ENCODE measurements around the gene AAK1. TPM values are rescaled to one million over a fixed set of nuclear protein-coding genes. Genes with fewer than 3 reads are reported as not detected.

Gene AAK1
- total and polyA plus RNA-seq, 4 donors, result 10.0 to 56.2 (median 27.3) TPM

DNA sequence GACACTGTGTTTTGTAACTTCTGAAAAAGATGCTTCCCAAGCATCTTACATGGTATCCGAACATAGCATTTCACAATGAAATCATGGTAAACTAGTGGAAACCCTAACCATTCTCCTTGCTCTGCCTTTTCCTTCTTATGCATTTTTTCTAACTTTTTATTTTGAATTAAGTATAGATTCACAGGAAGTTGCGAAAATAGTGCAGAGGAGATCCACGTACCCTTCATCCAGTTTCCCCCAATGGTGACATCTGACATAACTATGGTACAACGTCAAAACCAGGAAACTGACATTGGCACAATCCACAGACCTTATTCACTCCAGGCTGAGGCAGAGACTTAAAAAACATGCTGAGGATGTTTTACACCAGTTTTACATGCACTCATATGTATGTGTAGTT lies 38.3 kb downstream of the AAK1 start:
- peaks cover 0 to 46% (median 0%) of the 10 kb centered on the region in 5 donors for H3K4me1 ChIP-seq (ENCODE audit: control insufficient read depth in 5 of 5, insufficient read depth in 5 of 5, low read length in 5 of 5)
- no peaks in the 10 kb centered on the region for H3K36me3 ChIP-seq (ENCODE audit: control insufficient read depth in 4 of 4, insufficient read depth in 4 of 4, low read length in 4 of 4)
- TF ChIP-seq, protein P1, sequence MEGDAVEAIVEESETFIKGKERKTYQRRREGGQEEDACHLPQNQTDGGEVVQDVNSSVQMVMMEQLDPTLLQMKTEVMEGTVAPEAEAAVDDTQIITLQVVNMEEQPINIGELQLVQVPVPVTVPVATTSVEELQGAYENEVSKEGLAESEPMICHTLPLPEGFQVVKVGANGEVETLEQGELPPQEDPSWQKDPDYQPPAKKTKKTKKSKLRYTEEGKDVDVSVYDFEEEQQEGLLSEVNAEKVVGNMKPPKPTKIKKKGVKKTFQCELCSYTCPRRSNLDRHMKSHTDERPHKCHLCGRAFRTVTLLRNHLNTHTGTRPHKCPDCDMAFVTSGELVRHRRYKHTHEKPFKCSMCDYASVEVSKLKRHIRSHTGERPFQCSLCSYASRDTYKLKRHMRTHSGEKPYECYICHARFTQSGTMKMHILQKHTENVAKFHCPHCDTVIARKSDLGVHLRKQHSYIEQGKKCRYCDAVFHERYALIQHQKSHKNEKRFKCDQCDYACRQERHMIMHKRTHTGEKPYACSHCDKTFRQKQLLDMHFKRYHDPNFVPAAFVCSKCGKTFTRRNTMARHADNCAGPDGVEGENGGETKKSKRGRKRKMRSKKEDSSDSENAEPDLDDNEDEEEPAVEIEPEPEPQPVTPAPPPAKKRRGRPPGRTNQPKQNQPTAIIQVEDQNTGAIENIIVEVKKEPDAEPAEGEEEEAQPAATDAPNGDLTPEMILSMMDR (IDR thresholded peaks at IDR 0.05; ENCODE audit: control extremely low read depth, extremely low read depth), result no peak
- 54 to 77% methylated on average over 4 of the region's 4 CpGs for WGBS, 2 donors
- no peaks in the 10 kb centered on the region for H3K9me3 ChIP-seq (ENCODE audit: control insufficient read depth in 4 of 4, insufficient read depth in 3 of 4, low read length in 3 of 4)
- no peak overlapping the region for H3K4me3 ChIP-seq
- no peak overlapping the region for H3K9ac ChIP-seq (ENCODE audit: insufficient read depth in 1 of 2, low read length in 2 of 2)
- no peaks in the 10 kb centered on the region for H3K27me3 ChIP-seq (ENCODE audit: control insufficient read depth in 3 of 3, insufficient read depth in 3 of 3, low read length in 2 of 3)
- no peak for DNase-seq
- H3K27ac ChIP-seq (ENCODE audit: low read depth in 1 of 2, low read length in 1 of 2), result no peak overlapping the region
- no peak for ATAC-seq (ENCODE audit: insufficient read depth, low FRiP score)

- 45 to 80% methylated on average over 1 of the region's 1 CpG for WGBS, 2 donors
- Histone ChIP-seq H3K9me3 (ENCODE audit: control insufficient read depth in 4 of 4, insufficient read depth in 3 of 4, low read length in 3 of 4) (no peaks in the 10 kb centered on the region), H3K27me3 (ENCODE audit: control insufficient read depth in 3 of 3, insufficient read depth in 3 of 3, low read length in 2 of 3) (no peaks in the 10 kb centered on the region), H3K27ac (ENCODE audit: low read depth in 1 of 2, low read length in 1 of 2) (peak overlapping the region in 1 of 2 donors; percentile 65), H3K9ac (ENCODE audit: insufficient read depth in 1 of 2, low read length in 2 of 2) (no peak overlapping the region), H3K4me1 (ENCODE audit: control insufficient read depth in 5 of 5, insufficient read depth in 5 of 5, low read length in 5 of 5) (peaks cover 0 to 46% (median 0%) of the 10 kb centered on the region in 5 donors), H3K4me3 (no peak overlapping the region), H3K36me3 (ENCODE audit: control insufficient read depth in 4 of 4, insufficient read depth in 4 of 4, low read length in 4 of 4) (no peaks in the 10 kb centered on the region)
- ATAC-seq (ENCODE audit: insufficient read depth, low FRiP score), result no peak
- TF ChIP-seq, protein P1 (IDR thresholded peaks at IDR 0.05; ENCODE audit: control extremely low read depth, extremely low read depth), result no peak
- no peak for DNase-seq
Measured at GRCh38 chr2:69604836-69605235, 38.7 kb downstream of the AAK1 start.

GRCh38 chr2:69604026-69604678 lies 39.4 kb downstream of the AAK1 start:
- no peak for DNase-seq
- ATAC-seq (ENCODE audit: insufficient read depth, low FRiP score), result no peak
- H3K27ac ChIP-seq (ENCODE audit: low read depth in 1 of 2, low read length in 1 of 2), result peak overlapping the region in 1 of 2 donors; percentile 70

More at GRCh38 chr2:69604026-69604678, 39.4 kb downstream of the AAK1 start:
- no peaks in the 10 kb centered on the region for H3K9me3 ChIP-seq (ENCODE audit: control insufficient read depth in 4 of 4, insufficient read depth in 3 of 4, low read length in 3 of 4)
- H3K4me3 ChIP-seq, result no peak overlapping the region
- H3K9ac ChIP-seq (ENCODE audit: insufficient read depth in 1 of 2, low read length in 2 of 2), result no peak overlapping the region
- H3K27me3 ChIP-seq (ENCODE audit: control insufficient read depth in 3 of 3, insufficient read depth in 3 of 3, low read length in 2 of 3), result no peaks in the 10 kb centered on the region
- no peaks in the 10 kb centered on the region for H3K36me3 ChIP-seq (ENCODE audit: control insufficient read depth in 4 of 4, insufficient read depth in 4 of 4, low read length in 4 of 4)
- H3K4me1 ChIP-seq (ENCODE audit: control insufficient read depth in 5 of 5, insufficient read depth in 5 of 5, low read length in 5 of 5), result peaks cover 0 to 46% (median 0%) of the 10 kb centered on the region in 5 donors
- TF ChIP-seq, protein P1 (IDR thresholded peaks at IDR 0.05; ENCODE audit: control extremely low read depth, extremely low read depth), result no peak
- 89 to 92% methylated on average over 6 of the region's 6 CpGs for WGBS, 2 donors

Data from lung (tissue), 12 donors.